A204.1 (cell line): Measurements from ENCODE around the gene CFAP299.
"Not testable (repeated sequence)": the region's sequence is repeated elsewhere in the genome, so short reads cannot be mapped to it uniquely, and the experiment has no call there.

ENCODE experiments used
- FAIRE-seq: peaks from 2 replicates; lab custom pipeline; 2012; peaks lifted over from hg19 to GRCh38; lab: Jason Lieb, UNC

CFAP299 gene

DNA sequence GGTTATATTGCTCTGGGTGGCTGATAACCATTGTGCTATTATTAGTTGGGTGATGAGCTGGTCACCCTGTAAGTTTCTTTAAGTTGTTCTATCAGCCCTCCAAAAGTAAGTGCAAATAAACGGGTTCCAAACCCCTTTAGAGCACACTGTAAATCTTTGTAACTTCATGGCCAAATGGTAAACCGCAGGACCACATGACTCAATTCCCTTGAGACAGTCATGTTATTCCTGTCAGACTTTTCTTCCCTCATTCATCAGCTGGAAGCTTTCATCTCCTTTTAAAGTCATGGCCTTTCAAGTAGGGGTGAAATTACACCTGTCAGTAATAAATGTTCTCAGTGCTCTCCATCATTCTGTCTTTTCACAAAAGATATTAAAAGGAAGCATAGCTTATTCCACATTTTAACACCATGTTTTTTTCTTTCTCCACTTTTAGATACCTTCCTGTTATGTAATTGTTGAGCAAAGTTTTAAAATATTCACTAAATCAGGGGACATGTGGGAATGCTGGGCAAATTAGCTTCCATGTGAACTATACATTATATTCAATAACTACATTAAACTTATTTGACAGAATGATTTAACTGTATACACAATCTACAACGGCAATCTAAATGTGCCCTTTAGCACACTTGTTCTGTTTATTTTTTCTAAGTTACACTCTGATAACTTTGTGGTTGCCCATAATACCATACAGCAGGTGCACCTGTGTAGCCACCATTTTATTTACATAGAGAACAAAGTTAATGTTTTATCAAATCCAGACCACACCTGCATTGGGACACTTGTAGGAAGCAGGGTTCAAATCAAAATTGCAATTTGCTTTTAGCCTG lies 275.5 kb downstream of the CFAP299 start:
- no peak for FAIRE-seq

DNA sequence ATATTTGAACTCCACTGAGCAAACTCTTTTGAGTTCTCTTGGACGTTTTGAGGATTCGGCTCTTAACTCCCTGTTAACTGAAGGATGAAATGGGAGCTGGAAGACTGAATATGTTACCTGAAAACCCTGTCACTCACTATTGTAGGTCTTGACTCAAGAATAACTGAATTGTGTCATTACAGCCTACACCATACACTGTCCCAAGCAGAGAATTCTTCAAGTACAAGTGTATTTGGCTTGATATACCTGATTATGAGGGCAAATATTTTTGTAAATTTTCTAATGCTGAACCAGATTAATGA lies 276.1 kb downstream of the CFAP299 start:
- FAIRE-seq: no peak

DNA sequence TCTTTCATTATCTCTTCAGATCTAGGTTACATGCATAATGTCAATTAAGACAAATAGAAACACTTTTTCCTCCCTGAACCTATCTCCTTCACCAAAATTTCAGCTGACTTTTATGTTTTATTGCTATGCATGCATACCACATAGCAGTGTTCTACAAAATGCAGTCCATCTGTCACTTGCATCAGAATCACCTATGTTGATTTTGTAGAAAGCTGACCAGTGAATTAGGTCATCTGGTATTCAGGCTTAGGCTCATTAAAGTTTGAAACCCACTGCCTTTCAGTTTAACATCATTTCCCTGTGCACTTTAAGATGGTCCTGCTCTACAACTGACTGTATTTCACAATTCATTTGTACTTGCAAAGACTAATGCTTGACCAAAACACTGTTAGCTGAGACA lies 277.9 kb downstream of the CFAP299 start:
- FAIRE-seq: no peak

DNA sequence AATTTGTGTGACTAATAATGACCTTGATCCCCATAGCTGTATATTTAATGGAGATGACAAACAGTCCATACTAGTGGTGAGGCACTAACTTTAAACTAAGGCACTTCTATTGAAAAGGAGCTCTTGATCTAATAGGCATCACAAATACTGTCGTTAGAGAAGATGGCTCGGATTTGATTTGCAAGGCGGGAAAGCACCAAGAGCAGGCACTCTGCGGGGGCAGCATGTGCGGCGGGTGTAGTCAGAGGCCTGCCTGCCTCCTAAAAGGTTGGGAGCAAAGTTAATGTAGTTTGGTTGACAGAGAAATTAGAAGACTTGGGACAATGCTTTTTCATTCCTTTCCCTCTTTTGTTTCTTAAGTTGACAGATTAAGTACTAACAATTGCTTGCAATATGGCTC lies 278.8 kb downstream of the CFAP299 start:
- no peak for FAIRE-seq

DNA sequence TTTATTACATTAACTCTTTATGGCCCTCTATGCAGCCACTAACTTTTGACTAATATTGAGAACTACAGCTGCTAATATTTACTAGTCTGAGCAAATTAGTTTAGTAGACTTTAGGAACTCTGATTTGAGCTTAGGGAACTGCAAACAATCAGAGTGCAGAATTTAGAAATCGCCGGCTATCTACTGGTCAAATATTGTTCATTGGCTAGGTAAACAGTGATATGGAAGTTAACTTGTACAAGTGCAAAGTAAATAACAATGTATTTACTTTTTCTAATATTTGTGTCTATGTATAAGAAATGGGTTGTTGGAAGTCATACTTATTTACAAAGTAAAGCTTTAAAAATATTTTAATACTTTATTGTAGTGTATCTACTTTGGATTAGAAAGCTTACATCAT lies 279.6 kb downstream of the CFAP299 start:
- no peak for FAIRE-seq

DNA sequence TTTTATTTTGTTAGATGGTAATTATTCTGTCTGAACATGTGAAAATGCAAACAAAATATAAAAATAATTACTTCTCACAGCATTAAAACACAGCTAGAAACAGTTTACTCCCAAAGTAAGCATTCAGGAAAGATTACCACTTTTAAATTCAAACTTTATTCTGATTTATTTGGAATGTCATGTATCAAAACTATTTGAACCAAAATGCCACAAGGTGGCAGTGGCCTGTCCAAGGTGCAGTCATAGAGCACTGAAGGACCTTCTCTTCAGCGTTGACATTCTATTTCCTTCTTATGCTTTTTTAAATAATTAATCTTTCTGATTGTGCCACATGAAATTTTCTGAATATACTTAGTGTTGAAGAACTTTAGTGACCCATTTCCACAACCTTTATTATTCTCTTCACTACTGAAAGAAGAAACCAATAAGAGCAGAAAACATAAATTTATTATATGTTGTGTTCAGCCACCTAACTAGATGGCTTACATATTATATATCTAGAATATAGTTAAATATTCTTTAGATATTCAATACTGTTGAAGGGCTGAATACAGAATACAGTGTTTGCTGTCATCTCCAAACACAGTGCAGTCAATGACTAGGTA lies 283.6 kb downstream of the CFAP299 start:
- no peak for FAIRE-seq

DNA sequence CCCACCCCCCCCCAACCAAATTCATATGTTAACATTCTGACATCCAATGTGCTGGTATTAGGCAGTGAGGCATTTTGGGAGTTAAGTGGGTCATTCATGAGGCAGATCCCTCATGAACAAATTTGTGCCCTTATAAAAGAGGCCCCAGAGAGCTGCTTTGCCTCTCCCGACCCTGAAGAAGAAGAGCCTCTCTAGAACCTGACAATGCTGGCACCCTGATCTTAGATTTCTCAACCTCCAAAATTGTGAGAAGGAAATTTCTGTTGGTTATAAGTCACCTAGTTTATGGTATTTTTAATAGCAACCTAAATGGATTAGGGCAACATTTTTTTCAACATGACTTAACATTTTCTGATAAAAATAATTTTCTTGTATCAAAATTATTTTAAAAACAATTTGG lies 296.3 kb downstream of the CFAP299 start:
- FAIRE-seq: no peak

DNA sequence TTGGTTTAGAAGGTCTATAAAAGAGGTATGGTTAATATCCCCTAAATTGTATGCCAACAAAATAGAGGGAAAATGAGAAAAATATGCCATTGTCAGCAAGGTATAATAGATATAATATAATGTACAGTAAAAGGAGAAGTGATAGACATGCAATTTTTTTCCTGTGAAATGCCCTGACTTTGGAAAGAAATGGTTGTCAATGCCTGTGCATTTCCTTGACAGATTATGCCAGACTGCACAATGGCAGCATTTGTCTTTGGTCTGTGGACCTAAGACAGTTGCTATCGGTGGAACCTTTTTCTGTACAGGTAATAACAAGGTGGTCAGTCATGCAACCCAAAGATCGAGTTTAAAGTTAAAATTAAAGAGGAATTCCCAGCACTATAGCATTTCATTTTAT lies 301.7 kb downstream of the CFAP299 start:
- FAIRE-seq: no peak

DNA sequence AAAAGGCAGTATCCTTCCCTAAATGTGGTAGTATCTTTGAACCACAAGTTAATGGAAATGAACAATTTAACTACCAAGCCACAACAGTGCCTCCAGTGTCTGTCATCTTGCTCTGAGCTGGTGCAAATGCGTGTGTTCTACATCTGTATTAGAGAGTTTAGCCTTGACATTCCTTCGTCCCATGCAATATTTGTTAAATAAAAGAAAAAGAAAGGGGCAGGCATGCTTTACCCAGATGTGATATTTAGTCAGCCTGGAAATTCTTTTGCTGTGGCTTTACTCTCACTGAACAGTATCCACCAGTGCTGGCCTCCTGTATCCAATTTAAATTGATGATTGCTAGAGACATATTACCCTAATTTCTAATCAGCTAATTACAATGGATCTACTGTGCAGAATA lies 310.5 kb downstream of the CFAP299 start:
- no peak for FAIRE-seq

DNA sequence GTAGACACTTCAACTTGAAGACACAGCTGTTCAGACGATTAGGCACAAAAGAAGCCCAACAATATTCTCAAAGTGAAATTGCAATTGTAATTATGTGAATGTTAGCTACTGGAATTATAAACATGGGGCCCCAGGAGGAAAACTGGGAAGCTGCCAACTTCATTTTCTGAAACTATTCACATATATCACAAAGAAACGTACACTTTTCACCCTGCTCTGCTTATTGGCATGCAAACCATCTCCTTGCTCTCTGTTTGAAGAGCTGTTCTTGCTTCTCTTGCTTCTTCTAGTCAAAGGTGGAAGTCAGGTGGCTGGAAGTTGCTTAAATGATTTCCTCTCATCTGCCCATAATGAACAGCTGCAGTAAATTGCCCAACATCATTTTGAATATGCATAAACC lies 320.1 kb downstream of the CFAP299 start:
- no peak for FAIRE-seq

DNA sequence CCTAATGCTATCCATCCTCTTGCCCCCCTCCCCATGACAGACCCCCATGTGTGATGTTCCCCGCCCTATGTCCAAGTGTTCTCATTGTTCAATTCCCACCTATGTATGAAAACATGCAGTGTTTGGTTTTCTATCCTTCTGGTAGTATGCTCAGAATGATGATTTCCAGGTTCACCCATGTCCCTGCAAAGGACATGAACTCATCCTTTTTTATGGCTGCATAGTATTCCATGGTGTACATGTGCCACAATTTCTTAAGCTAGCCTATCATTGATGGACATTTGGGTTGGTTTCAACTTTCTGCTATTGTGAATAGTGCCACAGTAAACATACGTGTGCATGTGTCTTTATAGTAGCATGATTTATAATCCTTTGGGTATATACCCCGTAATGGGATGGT lies 334.6 kb downstream of the CFAP299 start:
- FAIRE-seq: not testable (repeated sequence)

DNA sequence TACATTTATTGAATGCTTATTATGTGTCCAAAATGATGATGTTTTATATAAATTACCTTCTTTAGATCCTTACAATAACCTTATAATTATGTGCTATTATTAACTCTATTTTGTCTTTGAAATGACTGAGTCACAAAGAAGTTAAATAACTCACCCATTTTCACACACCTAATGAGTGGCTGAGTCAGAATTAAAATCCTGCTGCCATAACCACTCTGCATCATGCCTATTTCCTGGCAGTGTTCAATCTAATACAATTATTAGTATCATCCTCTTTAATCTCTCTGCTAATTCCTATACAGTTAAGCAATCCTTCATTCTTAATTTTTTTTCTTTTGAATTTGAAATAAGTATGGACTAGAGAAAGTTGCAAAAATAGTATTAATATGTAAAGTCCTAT lies 342.9 kb downstream of the CFAP299 start:
- FAIRE-seq: no peak

DNA sequence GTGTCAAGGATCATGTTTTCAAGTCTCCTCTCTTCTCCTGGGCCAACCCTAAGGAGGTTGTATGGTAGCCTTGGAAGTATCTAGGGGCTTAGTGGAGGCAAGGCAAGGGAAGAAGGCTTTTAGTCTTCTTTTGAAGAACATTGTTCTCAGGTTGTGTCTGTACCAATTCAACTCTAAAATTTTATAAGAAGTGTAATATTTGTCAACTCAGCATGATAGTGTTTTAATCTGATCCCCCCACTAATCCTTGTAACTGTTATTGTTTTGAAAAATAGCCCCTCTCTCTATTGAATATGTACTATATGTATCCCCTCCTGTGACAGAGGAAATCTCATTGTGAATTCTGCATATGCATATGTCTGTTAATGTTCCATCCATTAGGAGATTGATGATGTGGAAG lies 345.4 kb downstream of the CFAP299 start:
- no peak for FAIRE-seq

DNA sequence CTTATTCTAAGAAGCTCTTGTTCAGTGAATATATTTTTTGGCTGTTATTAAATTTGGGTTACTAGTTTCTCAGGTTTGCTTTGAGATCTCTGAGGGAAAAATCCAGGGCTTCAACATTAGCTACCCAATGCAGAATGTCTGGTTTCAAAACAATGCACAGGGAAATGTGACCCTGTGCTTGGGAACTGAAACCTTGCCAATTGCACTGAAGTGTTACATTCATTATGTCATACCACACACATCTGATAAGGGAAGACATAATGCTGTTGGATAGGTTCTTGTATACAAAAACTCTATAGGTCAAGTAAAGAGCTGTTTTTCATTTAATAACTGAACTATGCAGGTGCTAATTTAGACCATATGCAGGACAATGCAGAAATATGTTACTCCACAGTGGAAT lies 349.7 kb downstream of the CFAP299 start:
- no peak for FAIRE-seq

DNA sequence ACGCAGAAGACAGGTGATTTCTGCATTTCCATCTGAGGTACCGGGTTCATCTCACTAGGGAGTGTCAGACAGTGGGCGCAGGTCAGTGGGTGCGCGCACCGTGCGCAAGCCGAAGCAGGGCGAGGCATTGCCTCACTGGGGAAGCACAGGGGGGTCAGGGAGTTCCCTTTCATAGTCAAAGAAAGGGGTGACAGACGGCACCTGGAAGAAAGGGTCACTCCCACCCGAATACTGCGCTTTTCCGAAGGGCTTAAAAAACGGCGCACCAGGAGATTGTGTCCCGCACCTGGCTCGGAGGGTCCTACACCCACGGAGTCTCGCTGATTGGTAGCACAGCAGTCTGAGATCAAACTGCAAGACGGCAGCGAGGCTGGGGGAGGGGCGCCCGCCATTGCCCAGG lies 352.2 kb downstream of the CFAP299 start:
- FAIRE-seq: not testable (repeated sequence)

DNA sequence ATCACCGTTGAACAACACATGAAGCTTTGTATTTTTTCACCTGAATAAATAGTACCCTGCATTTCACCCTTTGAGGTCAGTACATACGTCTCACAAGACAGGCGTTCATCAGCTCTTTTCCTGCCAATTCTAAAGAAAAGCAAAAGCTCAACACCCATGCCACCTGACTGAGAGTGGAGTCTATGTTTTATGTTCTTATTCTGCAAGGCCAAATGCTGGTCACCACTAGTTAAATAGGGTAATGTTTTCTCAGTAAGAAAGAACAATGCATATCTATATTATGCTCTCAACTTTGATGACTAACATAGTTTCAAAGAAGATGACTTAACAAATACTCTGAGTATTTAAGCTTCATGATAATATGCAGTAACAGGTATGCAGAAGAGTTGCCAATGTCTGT lies 358.6 kb downstream of the CFAP299 start:
- no peak for FAIRE-seq

DNA sequence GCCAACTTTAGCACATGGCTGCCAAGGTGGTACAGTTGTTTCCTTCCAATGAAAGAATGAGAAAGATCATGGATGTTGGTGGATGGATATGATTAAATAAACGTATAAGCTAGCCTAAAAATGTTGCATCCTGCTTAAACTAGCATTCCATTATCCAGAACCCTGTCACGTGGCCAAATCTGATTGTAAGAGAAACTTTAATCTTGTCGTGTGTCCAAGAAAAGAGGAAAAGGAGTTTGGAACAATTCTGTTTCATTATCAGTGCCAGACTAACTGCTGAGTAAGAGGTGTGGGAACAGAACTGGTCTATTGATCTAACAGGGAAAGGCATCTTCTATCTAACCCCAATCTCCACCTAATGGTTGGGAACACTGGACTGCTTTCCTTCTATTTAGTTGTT lies 369.8 kb downstream of the CFAP299 start:
- no peak for FAIRE-seq

DNA sequence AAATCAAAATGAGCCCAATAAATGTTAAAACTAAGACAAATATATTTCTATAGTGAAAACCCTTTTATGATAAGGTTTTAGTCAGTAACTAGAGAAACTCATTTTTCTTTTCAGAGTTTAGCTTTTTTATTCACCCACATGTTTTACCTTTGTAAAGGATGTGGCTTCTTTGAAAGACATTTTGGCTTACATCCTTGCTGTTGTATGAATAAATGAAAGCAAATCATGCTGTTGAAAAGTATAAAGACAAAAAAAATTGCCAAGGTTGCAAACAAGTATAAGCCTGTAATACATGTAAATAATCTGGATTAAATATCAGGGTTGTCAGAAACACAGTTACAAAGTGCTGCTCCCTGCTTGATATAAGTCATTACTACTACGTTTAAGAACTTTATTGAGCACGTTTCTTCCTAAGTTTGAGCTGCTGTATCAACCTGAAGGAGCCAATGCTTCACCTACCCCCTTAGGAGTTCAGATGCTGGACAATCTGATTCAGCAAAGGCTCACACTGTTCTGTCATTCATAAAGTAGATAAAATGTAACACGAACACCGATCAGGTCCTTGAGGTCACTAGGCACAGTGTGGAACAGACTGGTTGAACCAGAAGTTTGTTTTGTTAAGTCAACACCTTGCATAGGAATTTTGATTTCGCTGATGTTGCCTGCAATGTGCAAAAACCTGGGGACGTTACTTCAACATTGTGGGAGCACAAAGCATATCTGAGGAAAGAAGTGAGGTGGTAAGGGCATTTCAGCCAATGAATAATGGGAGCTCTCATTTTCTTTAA lies 373.7 kb downstream of the CFAP299 start:
- no peak for FAIRE-seq

DNA sequence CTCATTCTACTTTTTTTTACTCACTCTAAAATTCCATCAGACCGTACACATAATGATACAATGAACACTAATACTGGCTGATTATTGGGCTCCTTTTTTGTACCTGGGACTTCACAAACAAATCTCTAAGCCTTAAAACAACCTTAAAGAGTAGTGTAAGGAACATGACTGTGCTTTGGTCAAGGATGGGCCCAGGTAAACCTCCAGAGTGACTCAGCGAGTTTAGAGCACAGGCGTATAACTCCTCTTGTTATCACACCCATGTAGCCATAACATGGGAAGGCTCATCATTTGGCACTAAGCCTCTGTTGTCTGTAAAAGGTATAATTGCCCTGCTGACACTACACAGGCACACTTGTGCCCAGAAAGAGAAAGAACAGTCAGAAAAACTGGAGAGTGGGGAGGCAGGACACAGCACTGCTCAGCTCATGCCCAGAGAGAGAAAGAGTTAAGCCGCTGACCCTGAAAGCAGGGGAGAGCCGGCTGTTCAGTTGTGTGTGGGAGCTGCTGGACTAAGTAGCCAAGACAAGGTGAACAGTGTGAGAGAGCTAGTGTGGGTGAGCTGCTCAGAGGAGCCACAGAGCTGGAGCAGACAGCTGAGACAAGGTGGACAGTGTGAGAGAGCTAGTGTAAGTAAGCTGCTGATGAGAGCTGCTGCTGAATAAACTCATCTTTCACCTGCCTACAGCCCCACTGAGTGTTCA lies 375.4 kb downstream of the CFAP299 start:
- no peak for FAIRE-seq

DNA sequence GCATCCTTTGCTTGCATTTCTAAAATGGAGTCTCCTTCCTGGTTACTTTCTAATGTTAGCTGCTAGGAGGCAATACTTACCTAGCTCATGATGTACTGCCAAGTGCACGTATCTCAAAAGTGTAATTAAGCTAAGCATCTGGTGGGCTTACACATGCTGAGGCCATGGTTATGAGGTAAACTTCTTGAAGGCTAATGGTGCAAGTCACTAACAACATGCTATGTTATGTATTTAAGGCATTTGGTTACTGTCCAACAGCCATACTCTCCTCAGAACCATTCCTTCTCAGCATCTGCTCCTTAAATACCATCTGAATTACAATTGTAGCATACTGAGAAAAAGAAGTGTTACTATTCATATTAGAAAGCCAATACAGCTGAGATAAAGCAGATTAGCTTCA lies 376.4 kb downstream of the CFAP299 start:
- FAIRE-seq: no peak

DNA sequence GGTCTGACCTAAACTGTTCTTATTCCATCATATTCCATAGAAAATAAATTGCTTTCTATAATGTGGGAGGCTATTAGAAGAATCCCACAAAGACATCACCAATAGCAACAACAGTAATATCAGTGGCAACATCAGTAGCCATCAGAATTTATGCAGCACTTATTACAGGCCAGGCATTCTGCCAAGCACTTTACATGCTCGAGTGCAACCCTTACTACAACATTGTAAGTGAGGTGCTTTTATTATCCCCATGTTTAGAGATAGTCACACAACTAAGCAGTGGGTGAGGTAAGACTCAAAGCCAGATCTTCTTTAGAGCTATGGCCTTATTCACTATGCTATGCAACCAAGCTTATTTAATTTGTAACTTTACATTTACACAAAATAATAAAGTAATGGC lies 377.9 kb downstream of the CFAP299 start:
- no peak for FAIRE-seq

DNA sequence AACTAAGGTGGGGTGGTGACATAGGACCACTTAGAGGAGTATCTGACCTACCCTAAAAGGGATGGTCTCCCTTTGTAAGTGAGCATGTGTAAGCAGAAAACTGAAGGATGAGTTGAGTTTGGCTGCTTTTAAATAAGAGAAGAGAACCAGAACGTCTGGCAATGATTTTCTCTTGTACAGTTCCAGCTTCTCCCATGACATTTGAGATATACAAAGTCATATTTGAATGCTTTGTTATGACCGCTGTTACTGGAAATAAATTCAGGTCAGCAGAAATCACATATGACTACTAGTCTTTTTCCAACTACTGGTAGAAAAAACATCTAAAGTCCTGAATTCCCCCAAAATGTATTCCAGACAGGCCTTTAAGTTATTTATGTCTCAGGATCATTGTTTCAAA lies 381.7 kb downstream of the CFAP299 start:
- FAIRE-seq: no peak

DNA sequence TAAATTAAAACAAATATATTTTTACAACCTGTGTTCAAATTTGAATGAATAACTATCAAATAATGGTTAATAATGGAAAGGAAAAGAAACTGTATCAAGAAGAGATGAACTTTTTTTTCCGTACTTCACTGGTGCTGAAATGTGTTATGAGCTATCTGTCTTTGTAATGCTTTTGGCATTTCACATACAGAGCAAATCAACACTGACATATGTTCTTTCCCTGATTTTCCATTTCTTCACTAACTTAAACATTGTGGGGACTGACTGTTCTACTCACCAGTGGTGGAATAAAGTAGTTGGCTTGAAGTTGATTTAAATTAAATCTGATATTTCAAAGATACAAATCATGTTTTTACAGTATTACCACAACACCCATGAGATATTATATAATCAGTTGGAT lies 390.9 kb downstream of the CFAP299 start:
- FAIRE-seq: no peak
